Panc1 (cell line): ENCODE results near the gene PITX2. TPM values are rescaled to one million over a fixed set of nuclear protein-coding genes. Genes with fewer than 3 reads are reported as not detected.

Experiments
- ATAC-seq: fragments of 200-7000 bp; cut with Tn5 transposase; 2 replicates; pipeline ENCODE4 v1.9.1; 2020; ENCODE audit warnings: mild to moderate bottlenecking, moderate library complexity
- BruUV-seq: library from RNA; stranded (reverse); fragments of 400-500 nt; replicated peaks from 2 replicates; lab custom pipeline; 2021; lab: Mats Ljungman, UMichigan
- CTCF ChIA-PET: fragments of 300-600 bp; sonication (Branson Sonifier 250); formaldehyde crosslinking; loops from one replicate; lab custom pipeline; 2022; ENCODE audit warnings: antibody characterized with exemption; lab: Charles Lee
- POLR2A ChIA-PET: fragments of 300-600 bp; sonication (Branson Sonifier 250); formaldehyde crosslinking; loops from one replicate; lab custom pipeline; 2022; ENCODE audit warnings: antibody characterized with exemption; lab: Charles Lee
- DNase-seq: peaks from one replicate; pipeline ENCODE4 v3.0.0-alpha.2; 2010; ENCODE audit warnings: low read depth, low spot score
- H3K27ac ChIP-seq: 2 replicates; pipeline ENCODE4 v1.5.1; 2011; ENCODE audit warnings: mild to moderate bottlenecking, low read length, inconsistent platforms
- H3K27me3 ChIP-seq: fragments of 200-500 bp; sonication (Bioruptor generic); 2 replicates; pipeline ENCODE4 v1.6.0; 2014; ENCODE audit warnings: low read length, inconsistent platforms; ENCODE audit not compliant: control insufficient read depth, insufficient read depth
- H3K36me3 ChIP-seq: fragments of 200-500 bp; sonication (Bioruptor generic); 2 replicates; pipeline ENCODE4 v1.5.1; 2014; ENCODE audit warnings: inconsistent platforms, mild to moderate bottlenecking, low read length, moderate library complexity; ENCODE audit not compliant: control insufficient read depth, insufficient read depth
- H3K4me1 ChIP-seq: 2 replicates; pipeline ENCODE4 v1.5.1; 2011; ENCODE audit warnings: inconsistent platforms, mild to moderate bottlenecking, low read length, moderate library complexity; ENCODE audit not compliant: control insufficient read depth, insufficient read depth
- H3K4me3 ChIP-seq, 2 experiments: 2 replicates each; pipeline ENCODE4 v1.5.1; 2011 to 2012; ENCODE audit warnings: low read depth in 2 of 2, low read length in 2 of 2, mild to moderate bottlenecking in 2 of 2, inconsistent platforms in 1 of 2, moderate library complexity in 1 of 2
- H3K9me3 ChIP-seq: fragments of 200-500 bp; sonication (Bioruptor generic); 2 replicates; pipeline ENCODE4 v1.5.1; 2014; ENCODE audit warnings: low read depth, mild to moderate bottlenecking, inconsistent platforms, low read length, moderate library complexity; ENCODE audit not compliant: control insufficient read depth, insufficient read depth
- CTCF ChIP-seq: fragments of 450-650 bp; IDR thresholded peaks from 2 replicates; pipeline ENCODE4 v1.5.1; 2017; ENCODE audit warnings: mild to moderate bottlenecking
- POLR2AphosphoS5 ChIP-seq: IDR thresholded peaks from 2 replicates; pipeline ENCODE4 v1.6.1; 2012; ENCODE audit warnings: mild to moderate bottlenecking, low read depth, low read length, moderate library complexity
- SIN3A ChIP-seq: IDR thresholded peaks from 2 replicates; pipeline ENCODE4 v1.6.1; 2012; ENCODE audit warnings: low read depth, mild to moderate bottlenecking, low read length, moderate library complexity, borderline replicate concordance; ENCODE audit not compliant: insufficient read depth
- TCF7L2 ChIP-seq: IDR thresholded peaks from 2 replicates; pipeline ENCODE4 v1.6.1; 2011; ENCODE audit warnings: mild to moderate bottlenecking, low read depth, low read length, inconsistent platforms
- in situ Hi-C: cut with HindIII; loops from 2 replicates; pipeline ENCODE4 v1.10.0; 2016; ENCODE audit warnings: low sequenced_read_pairs, low pct_unique_long_range_greater_than_20kb
- intact Hi-C: fragments of 100-400 bp; cut with micrococcal nuclease; formaldehyde crosslinking; loops from one replicate; pipeline ENCODE4 v1.10.0; 2022; ENCODE audit not compliant: unreplicated experiment
- total RNA-seq: library from RNA; stranded (reverse); gene quantifications from one replicate; pipeline ENCODE4 v1.2.1, GENCODE V29; 2021; ENCODE audit not compliant: unreplicated experiment
- TF ChIP-seq, protein P1 (sequence below), 2 experiments: IDR thresholded peaks; 2 replicates each; pipeline ENCODE4 v1.6.1; 2011 to 2012; ENCODE audit warnings: low read depth in 2 of 2, control low read depth in 1 of 2, low read length in 1 of 2, mild to moderate bottlenecking in 1 of 2, moderate library complexity in 1 of 2; ENCODE audit not compliant: insufficient read depth in 1 of 2

The PITX2 gene
- total RNA-seq, 1 experiment from 2014 or later, result 0.44 TPM

DNA sequence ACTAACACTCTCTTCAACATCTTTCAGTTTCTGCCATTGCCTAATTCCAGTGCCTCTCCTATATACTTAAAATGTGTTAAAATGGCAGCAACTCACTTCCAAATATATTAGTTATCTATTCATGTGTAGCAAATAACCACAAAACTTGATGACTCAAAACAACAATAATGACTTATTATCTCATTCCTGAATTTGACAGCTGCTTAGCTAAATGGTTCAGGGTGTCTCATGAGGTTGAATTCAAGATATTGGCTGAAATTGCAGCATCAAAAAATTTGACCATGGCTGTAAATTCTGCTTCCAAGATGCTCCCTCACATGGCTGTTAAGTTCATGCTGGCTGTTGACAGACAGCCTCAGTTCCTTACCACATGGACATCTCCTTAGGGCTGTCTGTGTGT lies 25.3 kb downstream of the PITX2 start:
- no peak overlapping the region for H3K27ac ChIP-seq
- in situ Hi-C loops, result no loop called here
- ChIA-PET CTCF (no interaction called here), POLR2A (no interaction called here)
- intact Hi-C loops, result no loop called here
- H3K27me3 ChIP-seq, result no peaks in the 10 kb centered on the region
- DNase-seq, result no peak
- ATAC-seq, result no peak
- no peaks in the 10 kb centered on the region for H3K4me1 ChIP-seq
- no TSS peak for BruUV-seq
- TF ChIP-seq SIN3A (no peak), TCF7L2 (no peak), CTCF (no peak), POLR2AphosphoS5 (no peak)
- TF ChIP-seq, protein P1, sequence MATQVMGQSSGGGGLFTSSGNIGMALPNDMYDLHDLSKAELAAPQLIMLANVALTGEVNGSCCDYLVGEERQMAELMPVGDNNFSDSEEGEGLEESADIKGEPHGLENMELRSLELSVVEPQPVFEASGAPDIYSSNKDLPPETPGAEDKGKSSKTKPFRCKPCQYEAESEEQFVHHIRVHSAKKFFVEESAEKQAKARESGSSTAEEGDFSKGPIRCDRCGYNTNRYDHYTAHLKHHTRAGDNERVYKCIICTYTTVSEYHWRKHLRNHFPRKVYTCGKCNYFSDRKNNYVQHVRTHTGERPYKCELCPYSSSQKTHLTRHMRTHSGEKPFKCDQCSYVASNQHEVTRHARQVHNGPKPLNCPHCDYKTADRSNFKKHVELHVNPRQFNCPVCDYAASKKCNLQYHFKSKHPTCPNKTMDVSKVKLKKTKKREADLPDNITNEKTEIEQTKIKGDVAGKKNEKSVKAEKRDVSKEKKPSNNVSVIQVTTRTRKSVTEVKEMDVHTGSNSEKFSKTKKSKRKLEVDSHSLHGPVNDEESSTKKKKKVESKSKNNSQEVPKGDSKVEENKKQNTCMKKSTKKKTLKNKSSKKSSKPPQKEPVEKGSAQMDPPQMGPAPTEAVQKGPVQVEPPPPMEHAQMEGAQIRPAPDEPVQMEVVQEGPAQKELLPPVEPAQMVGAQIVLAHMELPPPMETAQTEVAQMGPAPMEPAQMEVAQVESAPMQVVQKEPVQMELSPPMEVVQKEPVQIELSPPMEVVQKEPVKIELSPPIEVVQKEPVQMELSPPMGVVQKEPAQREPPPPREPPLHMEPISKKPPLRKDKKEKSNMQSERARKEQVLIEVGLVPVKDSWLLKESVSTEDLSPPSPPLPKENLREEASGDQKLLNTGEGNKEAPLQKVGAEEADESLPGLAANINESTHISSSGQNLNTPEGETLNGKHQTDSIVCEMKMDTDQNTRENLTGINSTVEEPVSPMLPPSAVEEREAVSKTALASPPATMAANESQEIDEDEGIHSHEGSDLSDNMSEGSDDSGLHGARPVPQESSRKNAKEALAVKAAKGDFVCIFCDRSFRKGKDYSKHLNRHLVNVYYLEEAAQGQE (IDR thresholded peaks at IDR 0.05; ENCODE audit: insufficient read depth in 1 of 2, low read depth in 2 of 2, low read length in 1 of 2), result no peak
- no peaks in the 10 kb centered on the region for H3K36me3 ChIP-seq
- H3K9me3 ChIP-seq, result no peaks in the 10 kb centered on the region
- no peak overlapping the region for H3K4me3 ChIP-seq

- H3K9me3 ChIP-seq, result no peaks in the 10 kb centered on the region
- in situ Hi-C loops, result no loop called here
- POLR2A ChIA-PET, result no interaction called here
Measured at GRCh38 chr4:110596431-110596830, 26.4 kb downstream of the PITX2 start.

More at GRCh38 chr4:110596431-110596830, 26.4 kb downstream of the PITX2 start:
- H3K4me3 ChIP-seq, result no peak overlapping the region
- no peak for ATAC-seq
- no peak for TF ChIP-seq TCF7L2
- TF ChIP-seq, protein P1 (IDR thresholded peaks at IDR 0.05; ENCODE audit: insufficient read depth in 1 of 2, low read depth in 2 of 2, low read length in 1 of 2), result no peak
- TF ChIP-seq CTCF, result no peak
- no peak for TF ChIP-seq POLR2AphosphoS5
- TF ChIP-seq SIN3A, result no peak
- no peak for DNase-seq
- no TSS peak for BruUV-seq
- H3K36me3 ChIP-seq, result no peaks in the 10 kb centered on the region
- H3K4me1 ChIP-seq, result no peaks in the 10 kb centered on the region
- H3K27ac ChIP-seq, result no peak overlapping the region
- intact Hi-C loops, result no loop called here
- no peaks in the 10 kb centered on the region for H3K27me3 ChIP-seq
- CTCF ChIA-PET, result no interaction called here
